ENCODE data around the gene PPP1R14D.
A peak's percentile ranks its signal among the peaks of the same experiment; 100 is the strongest.

GRCh38 chr15:40807028-40807887, 21.2 kb downstream of the PPP1R14D start, which contains the start of the genes DNAJC17 and ZFYVE19:
- peak; percentile 90 for TF ChIP-seq POLR2AphosphoS5 (IDR thresholded peaks at IDR 0.05; ENCODE audit: insufficient read depth, low read depth, low read length)
- TF ChIP-seq, protein P1, sequence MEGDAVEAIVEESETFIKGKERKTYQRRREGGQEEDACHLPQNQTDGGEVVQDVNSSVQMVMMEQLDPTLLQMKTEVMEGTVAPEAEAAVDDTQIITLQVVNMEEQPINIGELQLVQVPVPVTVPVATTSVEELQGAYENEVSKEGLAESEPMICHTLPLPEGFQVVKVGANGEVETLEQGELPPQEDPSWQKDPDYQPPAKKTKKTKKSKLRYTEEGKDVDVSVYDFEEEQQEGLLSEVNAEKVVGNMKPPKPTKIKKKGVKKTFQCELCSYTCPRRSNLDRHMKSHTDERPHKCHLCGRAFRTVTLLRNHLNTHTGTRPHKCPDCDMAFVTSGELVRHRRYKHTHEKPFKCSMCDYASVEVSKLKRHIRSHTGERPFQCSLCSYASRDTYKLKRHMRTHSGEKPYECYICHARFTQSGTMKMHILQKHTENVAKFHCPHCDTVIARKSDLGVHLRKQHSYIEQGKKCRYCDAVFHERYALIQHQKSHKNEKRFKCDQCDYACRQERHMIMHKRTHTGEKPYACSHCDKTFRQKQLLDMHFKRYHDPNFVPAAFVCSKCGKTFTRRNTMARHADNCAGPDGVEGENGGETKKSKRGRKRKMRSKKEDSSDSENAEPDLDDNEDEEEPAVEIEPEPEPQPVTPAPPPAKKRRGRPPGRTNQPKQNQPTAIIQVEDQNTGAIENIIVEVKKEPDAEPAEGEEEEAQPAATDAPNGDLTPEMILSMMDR (IDR thresholded peaks at IDR 0.05; ENCODE audit: extremely low read depth in 1 of 2, insufficient read depth in 1 of 2, low read depth in 1 of 2, low read length in 2 of 2) = peak in 1 of 2 donors; percentile 3
- TF ChIP-seq POLR2A (IDR thresholded peaks at IDR 0.05; ENCODE audit: low read depth, low read length) = peak; percentile 85
- no peak for TF ChIP-seq EZH2 (IDR thresholded peaks at IDR 0.05; ENCODE audit: borderline replicate concordance, low read depth, low read length, severe bottlenecking)
- no peak for TF ChIP-seq GATA2 (IDR thresholded peaks at IDR 0.05; ENCODE audit: insufficient read depth, insufficient read length, low read depth, low read length)
- no peak for TF ChIP-seq FOS (IDR thresholded peaks at IDR 0.05; ENCODE audit: borderline replicate concordance, insufficient read depth, low read length)

Data from endothelial cell of umbilical vein (primary cell).